ENCODE measurements around the gene AGPAT4. TPM values are rescaled to one million over a fixed set of nuclear protein-coding genes. Genes with fewer than 3 reads are reported as not detected.

Gene AGPAT4
- total RNA-seq, 1 experiment from 2014 or later, result 9.2 TPM

DNA sequence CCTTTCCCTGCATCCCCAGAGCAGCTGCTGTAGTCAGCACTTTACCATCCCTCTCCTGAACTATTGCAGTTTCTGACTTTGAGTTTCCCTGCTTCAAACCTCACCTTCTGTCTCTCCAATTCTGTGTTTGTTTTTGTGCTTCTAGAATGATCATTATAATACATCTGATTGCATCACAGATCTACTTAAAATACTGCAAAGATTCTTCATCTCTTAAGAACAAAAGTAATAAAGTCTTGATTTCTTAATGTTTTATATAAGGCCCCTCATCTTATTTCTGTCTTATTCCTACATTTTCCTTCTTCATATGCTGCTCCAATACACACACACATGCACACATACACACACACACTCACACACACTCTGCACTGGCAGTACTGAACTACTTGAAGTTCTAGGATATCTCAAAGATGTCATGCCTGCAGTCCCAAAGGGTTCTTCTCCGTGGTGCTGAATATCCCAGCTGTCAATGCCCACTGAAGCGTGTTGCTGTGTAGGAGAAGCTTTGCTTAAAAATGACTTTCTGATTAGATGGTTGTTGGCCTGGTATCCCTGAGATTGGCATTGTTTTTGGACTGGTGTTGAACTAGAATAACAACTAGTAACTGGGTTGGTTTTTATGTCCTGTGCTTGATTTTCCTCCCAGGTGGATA lies 185.1 kb downstream of the AGPAT4 start:
- no peaks in the 10 kb centered on the region; the same call in 1 of the 2 replicates for H3K36me3 ChIP-seq (ENCODE audit: control insufficient read depth, insufficient read depth, low read length)
- Mint-ChIP-seq H3K27me3 (ENCODE audit: insufficient read depth, unreplicated experiment) (no peaks in the 10 kb centered on the region), H3K27ac (ENCODE audit: unreplicated experiment) (no peak overlapping the region), H3K36me3 (ENCODE audit: insufficient read depth, unreplicated experiment) (peaks cover 29% of the 10 kb centered on the region), H3K4me1 (ENCODE audit: low read depth, unreplicated experiment) (no peaks in the 10 kb centered on the region), H3K9me3 (ENCODE audit: unreplicated experiment) (no peaks in the 10 kb centered on the region), H3K4me3 (ENCODE audit: unreplicated experiment) (no peak overlapping the region)
- no peaks in the 10 kb centered on the region for H3K27me3 ChIP-seq (replicated peaks; ENCODE audit: control insufficient read depth, insufficient read depth, low read length)
- TF ChIP-seq, protein P1, sequence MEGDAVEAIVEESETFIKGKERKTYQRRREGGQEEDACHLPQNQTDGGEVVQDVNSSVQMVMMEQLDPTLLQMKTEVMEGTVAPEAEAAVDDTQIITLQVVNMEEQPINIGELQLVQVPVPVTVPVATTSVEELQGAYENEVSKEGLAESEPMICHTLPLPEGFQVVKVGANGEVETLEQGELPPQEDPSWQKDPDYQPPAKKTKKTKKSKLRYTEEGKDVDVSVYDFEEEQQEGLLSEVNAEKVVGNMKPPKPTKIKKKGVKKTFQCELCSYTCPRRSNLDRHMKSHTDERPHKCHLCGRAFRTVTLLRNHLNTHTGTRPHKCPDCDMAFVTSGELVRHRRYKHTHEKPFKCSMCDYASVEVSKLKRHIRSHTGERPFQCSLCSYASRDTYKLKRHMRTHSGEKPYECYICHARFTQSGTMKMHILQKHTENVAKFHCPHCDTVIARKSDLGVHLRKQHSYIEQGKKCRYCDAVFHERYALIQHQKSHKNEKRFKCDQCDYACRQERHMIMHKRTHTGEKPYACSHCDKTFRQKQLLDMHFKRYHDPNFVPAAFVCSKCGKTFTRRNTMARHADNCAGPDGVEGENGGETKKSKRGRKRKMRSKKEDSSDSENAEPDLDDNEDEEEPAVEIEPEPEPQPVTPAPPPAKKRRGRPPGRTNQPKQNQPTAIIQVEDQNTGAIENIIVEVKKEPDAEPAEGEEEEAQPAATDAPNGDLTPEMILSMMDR (IDR thresholded peaks at IDR 0.05; ENCODE audit: insufficient read depth in 1 of 2, low read depth in 1 of 2, low read length in 1 of 2, severe bottlenecking in 1 of 2, unreplicated experiment in 1 of 2), result no peak
- no peaks in the 10 kb centered on the region for H3K4me1 ChIP-seq
- POLR2A ChIA-PET, result no interaction called here
- BruUV-seq (replicated peaks), result no TSS peak
- CTCF ChIA-PET, result no interaction called here
- no peak overlapping the region for H3K4me3 ChIP-seq (ENCODE audit: low read depth, low read length)
- no peaks in the 10 kb centered on the region for H3K9me3 ChIP-seq
- intact Hi-C loops (cut with micrococcal nuclease; ENCODE audit: unreplicated experiment), result no loop called here
- DNase-seq, result no peak

DNA sequence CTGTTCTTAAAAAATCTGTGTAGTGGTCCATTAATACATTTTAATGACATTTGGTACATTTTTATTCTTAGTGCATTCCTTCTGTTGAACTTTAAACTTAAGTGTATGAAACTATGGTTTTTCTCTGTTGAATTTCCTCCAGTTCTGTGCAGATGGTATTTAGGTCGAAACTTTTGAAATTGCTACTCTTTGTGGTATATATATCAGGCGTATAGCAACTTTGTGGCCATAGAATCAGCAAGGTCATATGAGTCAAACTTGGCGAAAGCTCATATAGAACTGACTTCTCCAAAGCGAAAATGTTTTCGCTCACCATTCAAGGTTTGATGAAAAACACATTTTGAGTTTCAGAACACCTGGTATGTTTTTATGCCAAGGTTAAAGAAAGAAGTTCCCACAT lies 188.6 kb downstream of the AGPAT4 start:
- H3K27me3 ChIP-seq (replicated peaks; ENCODE audit: control insufficient read depth, insufficient read depth, low read length), result no peaks in the 10 kb centered on the region
- no peak for DNase-seq
- intact Hi-C loops (cut with micrococcal nuclease; ENCODE audit: unreplicated experiment), result no loop called here
- ChIA-PET POLR2A (no interaction called here), CTCF (no interaction called here)
- no peaks in the 10 kb centered on the region for H3K4me1 Mint-ChIP-seq (ENCODE audit: low read depth, unreplicated experiment)
- H3K4me3 ChIP-seq (ENCODE audit: low read depth, low read length), result no peak overlapping the region
- H3K36me3 ChIP-seq (ENCODE audit: control insufficient read depth, insufficient read depth, low read length), result no peaks in the 10 kb centered on the region; the same call in 1 of the 2 replicates
- no peak overlapping the region for H3K27ac Mint-ChIP-seq (ENCODE audit: unreplicated experiment)
- H3K9me3 ChIP-seq, result no peaks in the 10 kb centered on the region
- no TSS peak for BruUV-seq (replicated peaks)
- TF ChIP-seq, protein P1 (IDR thresholded peaks at IDR 0.05; ENCODE audit: insufficient read depth in 1 of 2, low read depth in 1 of 2, low read length in 1 of 2, severe bottlenecking in 1 of 2, unreplicated experiment in 1 of 2), result no peak
- peaks cover 22% of the 10 kb centered on the region for H3K36me3 Mint-ChIP-seq (ENCODE audit: insufficient read depth, unreplicated experiment)
- no peaks in the 10 kb centered on the region for H3K9me3 Mint-ChIP-seq (ENCODE audit: unreplicated experiment)
- H3K4me3 Mint-ChIP-seq (ENCODE audit: unreplicated experiment), result no peak overlapping the region
- H3K27me3 Mint-ChIP-seq (ENCODE audit: insufficient read depth, unreplicated experiment), result no peaks in the 10 kb centered on the region
- no peaks in the 10 kb centered on the region for H3K4me1 ChIP-seq

DNA sequence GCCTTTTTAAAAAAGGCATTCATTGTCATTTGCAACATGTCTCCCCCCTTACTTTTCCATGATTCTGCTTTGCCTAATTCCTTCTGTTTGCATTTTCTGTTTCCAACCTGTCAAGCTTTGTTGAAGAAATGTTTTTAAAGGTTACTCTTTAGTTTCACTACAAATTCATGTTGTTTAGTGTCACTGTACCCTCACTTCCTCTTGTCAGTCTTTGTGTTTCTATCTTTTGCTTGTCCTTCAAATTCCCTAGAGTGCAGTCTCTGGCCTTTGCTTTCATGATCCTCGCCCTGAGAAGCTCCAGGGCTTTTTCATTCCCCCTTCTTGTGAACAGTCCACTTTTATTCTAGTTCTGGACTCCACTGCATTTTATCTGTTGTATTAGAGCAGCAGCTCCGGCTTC lies 191.6 kb downstream of the AGPAT4 start:
- H3K27me3 ChIP-seq (replicated peaks; ENCODE audit: control insufficient read depth, insufficient read depth, low read length), result no peaks in the 10 kb centered on the region
- Mint-ChIP-seq H3K27ac (ENCODE audit: unreplicated experiment) (no peak overlapping the region), H3K36me3 (ENCODE audit: insufficient read depth, unreplicated experiment) (peaks cover 17% of the 10 kb centered on the region), H3K4me3 (ENCODE audit: unreplicated experiment) (no peak overlapping the region), H3K9me3 (ENCODE audit: unreplicated experiment) (no peaks in the 10 kb centered on the region), H3K27me3 (ENCODE audit: insufficient read depth, unreplicated experiment) (no peaks in the 10 kb centered on the region), H3K4me1 (ENCODE audit: low read depth, unreplicated experiment) (no peaks in the 10 kb centered on the region)
- no TSS peak for BruUV-seq (replicated peaks)
- POLR2A ChIA-PET, result no interaction called here
- TF ChIP-seq, protein P1 (IDR thresholded peaks at IDR 0.05; ENCODE audit: insufficient read depth in 1 of 2, low read depth in 1 of 2, low read length in 1 of 2, severe bottlenecking in 1 of 2, unreplicated experiment in 1 of 2), result no peak
- no peak for DNase-seq
- intact Hi-C loops (cut with micrococcal nuclease; ENCODE audit: unreplicated experiment), result no loop called here
- no peaks in the 10 kb centered on the region for H3K9me3 ChIP-seq
- no peaks in the 10 kb centered on the region for H3K36me3 ChIP-seq (ENCODE audit: control insufficient read depth, insufficient read depth, low read length)
- CTCF ChIA-PET, result no interaction called here
- H3K4me1 ChIP-seq, result no peaks in the 10 kb centered on the region
- no peak overlapping the region for H3K4me3 ChIP-seq (ENCODE audit: low read depth, low read length)
